Thyroid gland (tissue), 4 donors: ENCODE data around the gene GPR18. TPM values are rescaled to one million over a fixed set of nuclear protein-coding genes. Genes with fewer than 3 reads are reported as not detected.

Experiments
- DNase-seq, 2 donors: peaks; one replicate each; pipeline ENCODE4 v3.0.0-alpha.2; 2019
- H3K27ac ChIP-seq, 3 donors: fragments of 200-600 bp; sonication (generic); 1 replicate in 2 of 3; 2 replicates in 1 of 3; pipeline ENCODE4 v1.5.1; 2016 to 2019; ENCODE audit warnings: mild to moderate bottlenecking in 1 of 3, moderate library complexity in 1 of 3
- H3K27me3 ChIP-seq: fragments of 200-600 bp; sonication (generic); one replicate; pipeline ENCODE4 v1.5.1; 2019
- H3K36me3 ChIP-seq, 2 donors: fragments of 200-600 bp; sonication (generic); one replicate each; pipeline ENCODE4 v1.5.1; 2016 to 2019
- H3K4me1 ChIP-seq, 2 donors: fragments of 200-600 bp; sonication (generic); one replicate each; pipeline ENCODE4 v1.5.1; 2017 to 2019
- H3K4me3 ChIP-seq, 3 donors: fragments of 200-600 bp; sonication (generic); replicated peaks in 1 of 3; 1 replicate in 2 of 3; 2 replicates in 1 of 3; pipeline ENCODE4 v1.5.1; 2016; ENCODE audit warnings: mild to moderate bottlenecking in 1 of 3
- H3K9me3 ChIP-seq: fragments of 200-600 bp; sonication (generic); one replicate; pipeline ENCODE4 v1.5.1; 2017
- CTCF ChIP-seq, 6 experiments: fragments of 200-600 bp in 3 of 6; fragments of 450-650 bp in 3 of 6; sonication (generic) in 3 of 6; IDR thresholded peaks; one replicate each; pipeline ENCODE4 v1.5.1; 2016 to 2019; ENCODE audit warnings: antibody characterized with exemption in 6 of 6, mild to moderate bottlenecking in 2 of 6, inconsistent platforms in 1 of 6, moderate library complexity in 1 of 6
- POLR2A ChIP-seq, 2 donors: fragments of 450-650 bp; IDR thresholded peaks; one replicate each; pipeline ENCODE4 v1.6.1; 2017; ENCODE audit warnings: antibody characterized with exemption in 2 of 2, mild to moderate bottlenecking in 2 of 2, moderate library complexity in 1 of 2
- WGBS, 2 donors: methylation state at CpG; one replicate each; pipeline ENCODE4 v1.1.5; 2017; 5-methylcytosine and 5-hydroxymethylcytosine counted together
- intact Hi-C: fragments of 100-400 bp; cut with DNase I; formaldehyde crosslinking; loops from one replicate; pipeline ENCODE4 v1.15.1; 2023
- total RNA-seq, 4 donors: library from RNA; depleted of rRNA; stranded (reverse); fragments of >200 nt; gene quantifications; one replicate each; pipeline ENCODE4 v1.2.3, GENCODE V29; 2016

The GPR18 gene
- total RNA-seq, 4 donors from 2014 or later = 0.27 to 0.96 TPM; not detected in 2

GRCh38 chr13:99276706-99277105 lies 18.5 kb upstream of the GPR18 start:
- H3K27me3 ChIP-seq = no peaks in the 10 kb centered on the region
- peaks cover 6 to 11% of the 10 kb centered on the region in 2 donors for H3K4me1 ChIP-seq
- H3K4me3 ChIP-seq = no peak overlapping the region
- no peak for DNase-seq
- WGBS, 2 donors = 66 to 100% methylated on average over 2 of the region's 2 CpGs
- intact Hi-C loops = no loop called here
- no peak overlapping the region for H3K27ac ChIP-seq
- TF ChIP-seq POLR2A (IDR thresholded peaks at IDR 0.05) = no peak
- TF ChIP-seq CTCF (IDR thresholded peaks at IDR 0.05) = no peak
- H3K36me3 ChIP-seq = no peaks in the 10 kb centered on the region
- no peaks in the 10 kb centered on the region for H3K9me3 ChIP-seq

GRCh38 chr13:99275093-99275469 lies 16.9 kb upstream of the GPR18 start:
- no peak overlapping the region for H3K27ac ChIP-seq
- no peak overlapping the region for H3K4me3 ChIP-seq
- TF ChIP-seq CTCF (IDR thresholded peaks at IDR 0.05) = no peak
- no peak for TF ChIP-seq POLR2A (IDR thresholded peaks at IDR 0.05)
- no peaks in the 10 kb centered on the region for H3K36me3 ChIP-seq
- intact Hi-C loops = no loop called here
- no peaks in the 10 kb centered on the region for H3K9me3 ChIP-seq
- WGBS, 2 donors = 24 to 40% methylated on average over 1 of the region's 1 CpG
- peaks cover 6% of the 10 kb centered on the region in 2 donors for H3K4me1 ChIP-seq
- no peaks in the 10 kb centered on the region for H3K27me3 ChIP-seq
- DNase-seq = peak; percentile 21 to 46

- no peak overlapping the region for H3K27ac ChIP-seq
- DNase-seq = no peak
- no peaks in the 10 kb centered on the region for H3K27me3 ChIP-seq
- no peak overlapping the region for H3K4me3 ChIP-seq
- intact Hi-C loops = loop anchor here (5.0 kb wide), 1 partner anchor 164 kb away; no protein-coding TSS in a partner anchor
- no peak for TF ChIP-seq CTCF (IDR thresholded peaks at IDR 0.05)
- no peak for TF ChIP-seq POLR2A (IDR thresholded peaks at IDR 0.05)
- no peaks in the 10 kb centered on the region for H3K36me3 ChIP-seq
- no peaks in the 10 kb centered on the region for H3K9me3 ChIP-seq
- WGBS, 2 donors = 65 to 70% methylated on average over 2 of the region's 2 CpGs
- peaks cover 3 to 6% of the 10 kb centered on the region in 2 donors for H3K4me1 ChIP-seq
These were observed 14.9 kb upstream of the GPR18 start for GRCh38 chr13:99273128-99273527.

DNA sequence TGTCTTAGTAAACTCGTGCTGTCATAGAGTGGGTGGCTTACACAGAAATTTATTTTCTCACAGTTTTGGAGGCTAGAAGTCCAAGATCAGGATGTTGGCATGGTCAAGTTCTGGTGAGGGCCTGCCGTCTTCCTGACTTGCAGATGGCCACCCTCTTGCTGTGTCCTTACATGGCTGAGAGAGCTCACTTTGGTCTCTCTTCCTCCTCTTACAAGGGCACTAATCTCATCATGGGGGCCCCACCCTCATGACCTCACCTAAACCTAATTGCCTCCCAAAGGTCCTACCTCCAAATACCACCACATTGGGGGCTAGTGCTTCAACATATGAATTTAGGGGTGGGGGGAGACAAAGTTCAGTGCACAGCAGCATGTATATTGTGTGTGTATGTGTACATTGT lies 14.3 kb upstream of the GPR18 start:
- no peak overlapping the region for H3K4me3 ChIP-seq
- intact Hi-C loops = loop anchor here (5.0 kb wide), 1 partner anchor 165 kb away; no protein-coding TSS in a partner anchor
- peaks cover 3 to 6% of the 10 kb centered on the region in 2 donors for H3K4me1 ChIP-seq
- no peak for DNase-seq
- H3K27me3 ChIP-seq = no peaks in the 10 kb centered on the region
- TF ChIP-seq POLR2A (IDR thresholded peaks at IDR 0.05) (no peak), CTCF (IDR thresholded peaks at IDR 0.05) (no peak)
- no peaks in the 10 kb centered on the region for H3K9me3 ChIP-seq
- H3K36me3 ChIP-seq = no peaks in the 10 kb centered on the region
- H3K27ac ChIP-seq = peak overlapping the region in 1 of 3 donors; percentile 13
- 100% methylated on average over 2 of the region's 2 CpGs for WGBS, 2 donors

GRCh38 chr13:99271249-99271648 lies 13.1 kb upstream of the GPR18 start:
- TF ChIP-seq POLR2A (IDR thresholded peaks at IDR 0.05) = no peak
- TF ChIP-seq CTCF (IDR thresholded peaks at IDR 0.05) = no peak
- H3K27me3 ChIP-seq = no peaks in the 10 kb centered on the region
- intact Hi-C loops = loop anchor here (5.0 kb wide), 1 partner anchor 166 kb away; no protein-coding TSS in a partner anchor
- H3K27ac ChIP-seq = peak overlapping the region in 2 of 3 donors; percentile 13 to 26
- H3K4me1 ChIP-seq = peaks cover 3 to 6% of the 10 kb centered on the region in 2 donors
- 85 to 88% methylated on average over 3 of the region's 3 CpGs for WGBS, 2 donors
- H3K4me3 ChIP-seq = no peak overlapping the region
- no peak for DNase-seq
- H3K36me3 ChIP-seq = no peaks in the 10 kb centered on the region
- H3K9me3 ChIP-seq = no peaks in the 10 kb centered on the region
